VCaP (cell line): ENCODE measurements around the gene SHISA4.

Experiments used
- H3K27ac ChIP-seq: fragments of 450-650 bp; 2 replicates; pipeline ENCODE4 v1.5.1; 2017
- CTCF ChIP-seq: fragments of 450-650 bp; conservative IDR thresholded peaks from 2 replicates; pipeline ENCODE4 v1.5.1; 2017; ENCODE audit warnings: mild to moderate bottlenecking, moderate library complexity

SHISA4 gene

GRCh38 chr1:201942129-201942495 is 53.4 kb downstream of the SHISA4 start:
- no peak for TF ChIP-seq CTCF
- no peak overlapping the region for H3K27ac ChIP-seq
